COLO668 (cell line): ENCODE measurements around the gene NPAS3.

Experiments
- DNase-seq: peaks from one replicate; lab custom pipeline; 2025; ENCODE audit not compliant: unreplicated experiment; lab: John Stamatoyannopoulos, UW

The NPAS3 gene

DNA sequence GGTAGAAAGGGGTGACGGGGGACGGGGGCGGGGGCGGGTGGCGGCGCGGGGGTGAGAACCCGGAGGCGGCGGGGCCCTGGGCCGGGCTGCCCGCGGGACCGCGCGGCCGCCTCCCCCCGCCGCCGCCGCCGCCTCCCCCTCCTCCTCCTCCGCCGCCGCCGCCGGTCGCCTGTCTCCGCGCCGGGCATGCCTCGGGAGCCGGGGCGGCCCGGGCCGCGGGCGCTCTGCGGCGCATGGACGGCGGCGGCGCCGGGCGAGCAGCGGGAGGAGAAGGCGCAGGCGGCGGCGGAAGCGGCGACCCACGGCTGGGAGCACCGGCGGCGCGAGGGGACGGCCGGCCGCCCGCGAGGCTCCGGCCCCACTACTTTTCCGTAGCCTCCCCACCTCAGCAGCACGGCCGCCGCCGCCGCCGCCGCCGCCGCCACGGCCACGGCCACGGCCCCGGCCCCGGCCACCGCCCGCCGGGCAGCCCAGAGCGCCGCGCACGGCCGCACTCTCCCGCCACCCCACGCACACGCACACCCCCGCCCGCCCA, at the start of gene NPAS3:
Gene NPAS3 (plus strand): TSS at position 161 of the 535 bp plus-strand sequence.
- DNase-seq, result peak; percentile 75

- DNase-seq, result no peak
Measured at GRCh38 chr14:32896979-32897697, 41.5 kb upstream of the NPAS3 start.

- DNase-seq, result no peak
Measured at GRCh38 chr14:32897698-32898064, 41.0 kb upstream of the NPAS3 start.

GRCh38 chr14:32898876-32899275, 39.8 kb upstream of the NPAS3 start:
- DNase-seq, result no peak

GRCh38 chr14:32900547-32900946, 38.1 kb upstream of the NPAS3 start:
- no peak for DNase-seq

DNA sequence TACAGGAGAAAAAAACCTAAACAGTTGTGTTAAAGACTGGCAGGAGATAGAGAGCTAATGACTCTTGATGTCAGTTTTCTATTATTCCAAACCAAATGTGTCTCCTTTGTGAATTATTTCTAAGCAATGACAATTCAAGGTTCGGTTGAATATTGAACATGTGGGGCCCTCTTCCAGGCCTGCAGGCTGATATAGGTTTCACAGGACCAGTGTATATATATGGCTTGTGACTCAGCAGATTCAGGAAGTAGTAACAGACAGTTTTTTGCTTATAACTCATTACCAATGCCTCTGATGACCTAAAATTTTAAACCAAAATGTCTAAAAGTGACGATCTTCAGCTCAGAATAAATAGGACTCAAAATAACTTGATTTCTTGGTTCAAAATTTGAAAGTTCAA, 33.7 kb upstream of the NPAS3 start:
- no peak for DNase-seq

DNA sequence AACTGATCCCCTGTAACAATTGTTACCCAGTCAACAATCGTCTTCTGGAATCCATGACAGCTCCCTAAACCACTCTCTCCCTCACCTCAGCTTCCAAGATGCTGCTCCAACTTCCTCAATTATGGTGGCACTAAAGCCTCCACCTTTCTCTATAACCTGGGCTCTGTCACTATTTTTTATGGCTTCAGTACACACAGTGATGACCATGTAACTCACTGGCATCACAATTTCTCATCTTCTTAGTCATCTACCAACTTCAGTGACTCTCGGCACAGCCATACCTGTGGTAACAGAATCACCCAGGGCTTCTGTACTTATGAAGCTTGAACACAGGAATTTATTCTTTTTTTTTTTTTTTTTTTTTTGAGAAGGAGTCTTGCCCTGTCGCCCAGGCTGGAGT, 32.0 kb upstream of the NPAS3 start:
- DNase-seq, result no peak

GRCh38 chr14:32908196-32909084, 30.2 kb upstream of the NPAS3 start:
- no peak for DNase-seq

DNA sequence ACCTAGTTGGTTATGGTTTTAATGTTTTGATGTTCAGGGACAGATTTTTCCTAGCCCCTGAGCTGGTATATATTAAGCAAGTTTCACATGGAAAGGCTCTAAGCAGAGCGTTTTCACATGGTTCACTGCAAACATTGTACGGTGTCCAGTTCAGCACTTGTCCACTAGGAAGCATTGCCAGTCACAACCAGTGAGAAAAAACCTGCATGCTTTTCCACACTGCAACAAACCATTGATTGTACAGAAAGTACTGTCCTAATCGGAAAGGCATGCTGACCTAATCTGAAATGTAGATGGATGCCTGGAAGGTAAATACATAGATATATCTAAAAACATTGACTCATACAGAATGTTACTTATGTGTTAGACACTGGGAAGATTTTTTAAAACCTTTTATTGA, 25.0 kb upstream of the NPAS3 start:
- DNase-seq, result no peak

DNA sequence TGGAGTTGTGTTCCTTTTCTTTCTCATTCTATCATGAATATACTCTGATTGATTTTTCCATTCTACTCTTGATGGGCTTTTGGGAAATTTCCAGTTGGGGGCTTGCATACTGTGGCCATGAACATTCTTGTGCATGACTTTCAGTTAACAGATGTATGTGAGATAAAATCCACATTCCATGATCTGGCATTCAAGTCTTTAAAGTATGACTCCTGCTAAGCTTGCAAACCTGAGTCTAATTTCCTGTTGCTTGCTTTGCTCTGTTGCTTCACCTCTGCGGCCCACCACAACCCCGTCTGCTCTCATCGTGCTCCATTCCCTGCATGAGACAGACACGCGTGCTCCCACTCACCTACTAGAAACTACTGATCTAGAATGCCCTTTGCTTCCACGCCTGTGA, 24.3 kb upstream of the NPAS3 start:
- no peak for DNase-seq

- DNase-seq, result no peak
Measured at GRCh38 chr14:32920696-32921276, 17.9 kb upstream of the NPAS3 start.

DNA sequence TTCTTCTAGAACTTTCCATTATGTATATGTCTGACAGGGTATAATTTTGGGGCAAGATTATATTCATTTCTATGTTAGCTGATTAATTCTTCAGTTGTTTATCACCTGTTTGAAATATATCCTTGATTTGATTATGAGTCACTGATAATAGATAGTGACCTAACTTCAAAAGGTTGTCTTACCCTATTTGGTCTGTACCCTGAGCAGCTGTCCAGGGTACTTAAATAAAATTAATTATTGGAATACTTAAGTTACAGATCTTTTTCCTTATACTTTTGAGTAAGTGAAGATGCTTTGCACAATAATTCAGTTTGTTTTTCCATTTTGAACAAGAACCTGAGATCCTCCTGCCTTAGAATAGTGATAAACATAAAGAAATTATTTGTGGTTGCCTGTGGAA, 13.2 kb upstream of the NPAS3 start:
- DNase-seq, result no peak

GRCh38 chr14:32932302-32932913, 6.3 kb upstream of the NPAS3 start:
- DNase-seq, result no peak

- DNase-seq, result peak; percentile 56
Measured at GRCh38 chr14:32932914-32933628, 5.6 kb upstream of the NPAS3 start.

DNA sequence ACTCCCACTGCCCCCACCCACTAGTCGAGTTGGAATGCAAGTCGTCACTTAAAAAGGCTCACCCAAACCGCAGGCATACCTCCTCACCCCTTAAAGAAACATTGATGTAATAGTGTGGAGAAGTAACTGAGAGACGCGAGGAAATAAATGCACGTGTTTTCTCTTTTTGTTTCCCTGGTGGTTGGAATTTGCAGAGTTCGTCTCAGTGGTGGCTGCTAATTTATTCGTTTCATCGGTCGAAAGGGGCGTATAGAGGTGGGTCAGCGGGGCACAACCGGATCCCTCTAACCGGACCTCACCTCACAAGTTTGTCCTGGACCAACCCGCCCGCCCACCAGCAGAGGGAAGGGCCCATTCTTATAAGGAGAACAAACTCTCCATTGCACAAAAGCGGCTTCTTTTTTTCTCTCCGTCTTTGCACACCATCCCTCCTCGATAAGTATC, 5.0 kb upstream of the NPAS3 start:
- DNase-seq, result no peak

GRCh38 chr14:32934073-32934880, 4.4 kb upstream of the NPAS3 start:
- peak; percentile 84 for DNase-seq

DNA sequence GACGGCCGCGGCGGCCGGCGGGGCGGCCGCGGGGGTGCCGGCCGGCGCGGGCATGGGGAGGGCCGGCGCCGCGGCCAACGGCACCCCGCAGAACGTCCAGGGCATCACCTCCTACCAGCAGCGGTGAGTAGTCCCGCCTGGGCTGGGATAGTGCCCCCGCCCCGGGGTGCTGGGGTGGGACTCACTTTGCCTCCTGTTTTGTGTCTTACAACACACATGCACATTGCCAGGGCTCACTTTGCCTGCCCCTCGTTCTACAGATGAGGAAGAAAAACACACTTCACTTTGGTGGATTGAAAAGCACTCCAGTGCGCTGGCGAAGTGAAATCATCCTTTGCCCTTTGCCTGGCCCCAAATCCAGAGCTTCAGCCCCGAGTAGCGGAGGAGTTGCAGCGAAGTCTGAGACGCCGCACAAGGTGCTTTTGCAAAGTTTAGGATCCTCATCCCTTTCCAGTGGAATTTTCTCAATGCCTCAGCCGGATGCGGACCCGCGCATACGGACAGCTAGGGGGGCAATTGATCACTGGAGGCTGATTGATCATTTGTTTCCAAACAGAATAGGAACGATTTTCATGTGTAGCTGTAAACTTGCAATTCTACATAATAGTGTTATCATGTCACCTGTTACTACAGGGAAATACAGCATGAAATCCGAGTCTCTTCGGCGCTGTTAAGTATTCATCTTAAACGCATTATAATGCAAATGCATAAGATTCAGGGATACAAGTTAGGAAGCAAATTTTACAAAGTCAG, 3.6 kb upstream of the NPAS3 start:
- DNase-seq, result peak; percentile 69

DNA sequence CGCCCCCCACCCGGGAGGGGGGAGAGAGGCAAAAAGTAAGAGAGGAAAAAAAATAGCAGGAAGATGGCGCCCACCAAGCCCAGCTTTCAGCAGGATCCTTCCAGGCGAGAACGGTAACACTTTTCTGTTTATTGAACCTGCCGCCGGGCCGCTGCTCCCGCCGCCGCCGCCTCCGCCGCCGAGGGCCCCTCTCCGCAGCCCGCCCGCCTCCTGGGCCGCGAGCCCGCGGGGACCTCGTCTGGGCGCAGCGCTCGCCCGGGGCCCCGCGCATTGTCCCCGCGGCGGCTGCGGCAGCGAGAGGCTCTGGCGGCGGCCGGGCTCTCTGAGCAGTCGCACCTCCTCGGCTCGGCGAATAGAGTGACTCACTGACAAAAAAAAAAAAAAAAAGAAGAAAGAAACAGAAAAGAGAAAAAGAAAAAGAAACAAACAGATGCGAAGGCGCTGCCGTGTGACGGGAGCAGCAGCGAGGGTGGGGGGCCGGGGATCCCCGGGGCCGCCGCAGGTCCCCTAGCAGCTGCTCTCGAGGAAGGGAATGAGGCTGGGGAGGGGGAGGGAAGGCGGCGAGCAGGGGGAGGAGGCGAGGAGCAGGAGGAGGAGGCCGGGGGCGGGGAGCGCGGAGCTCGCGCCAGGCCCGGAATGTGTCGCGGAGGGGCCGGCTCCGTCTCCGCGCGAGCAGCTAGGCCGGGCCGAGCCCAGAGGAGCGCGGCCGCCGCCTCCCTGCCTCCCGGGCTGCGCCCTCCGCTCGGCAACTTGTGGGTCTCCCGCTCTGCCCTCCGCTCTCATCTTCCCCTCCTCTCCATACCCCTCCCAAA, 781 bp downstream of the NPAS3 start:
- peak; percentile 93 for DNase-seq
